NCI-H1048 (cell line): ENCODE results near the gene INTS15.
"Not testable (repeated sequence)": the region's sequence is repeated elsewhere in the genome, so short reads cannot be mapped to it uniquely, and the experiment has no call there.

Experiments
- DNase-seq: peaks from one replicate; lab custom pipeline; 2025; lab: John Stamatoyannopoulos, UW

Gene INTS15

DNA sequence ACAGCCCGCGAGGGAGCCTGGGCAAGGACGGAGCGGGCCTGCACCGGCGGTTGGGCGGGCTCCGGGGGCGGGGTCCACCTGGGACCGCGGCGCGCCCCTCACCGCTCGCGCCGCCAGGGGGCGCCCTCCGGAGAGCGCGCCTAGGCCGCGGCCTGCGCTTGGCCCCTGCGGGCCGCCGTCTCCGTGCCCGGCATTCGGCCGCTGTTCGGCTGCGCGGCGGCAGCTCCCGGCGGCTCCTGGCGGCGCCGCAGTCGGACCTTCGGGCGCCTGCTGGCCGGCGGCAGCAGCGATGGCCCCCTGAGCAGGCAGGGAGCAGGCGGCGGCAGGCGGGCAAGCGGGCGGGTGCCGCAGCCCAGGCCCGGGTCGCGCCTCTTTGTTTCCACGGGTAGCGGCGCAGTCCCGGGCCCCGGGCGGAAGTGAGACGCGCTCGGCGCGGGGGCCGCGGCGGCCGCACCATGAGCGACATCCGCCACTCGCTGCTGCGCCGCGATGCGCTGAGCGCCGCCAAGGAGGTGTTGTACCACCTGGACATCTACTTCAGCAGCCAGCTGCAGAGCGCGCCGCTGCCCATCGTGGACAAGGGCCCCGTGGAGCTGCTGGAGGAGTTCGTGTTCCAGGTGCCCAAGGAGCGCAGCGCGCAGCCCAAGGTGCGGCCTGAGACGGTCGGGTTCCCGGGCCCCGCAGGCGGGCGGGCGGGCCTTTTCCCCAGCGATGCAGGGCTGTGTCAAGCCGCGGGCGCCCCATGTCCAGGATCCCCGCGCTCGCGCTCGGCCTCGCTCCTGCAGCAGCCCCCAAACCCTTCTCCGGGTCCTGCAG lies at the start of gene INTS15:
TSS of gene INTS15 (plus strand) at position 193 of the 816 bp plus-strand sequence. CDS start at position 456, 263 bp downstream.
- peak; percentile 62 for DNase-seq

DNA sequence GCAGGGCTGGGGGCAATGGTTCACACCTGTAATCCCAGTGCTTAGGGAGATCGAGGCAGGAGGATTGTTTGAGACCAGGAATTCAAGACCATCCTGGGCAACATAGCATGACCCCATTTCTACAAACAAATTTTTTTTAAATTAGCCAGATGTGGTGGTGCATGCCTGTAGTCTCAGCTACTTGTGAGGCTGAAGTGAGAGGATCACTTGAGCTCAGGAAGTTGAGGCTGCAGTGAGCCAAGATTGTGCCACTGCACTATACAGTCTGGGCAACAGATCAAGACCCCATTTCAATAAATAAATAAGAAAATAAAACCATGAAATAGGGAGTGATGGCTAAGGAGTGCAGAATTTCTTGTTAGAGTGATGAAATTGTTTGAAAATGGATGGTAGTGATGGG lies 47.5 kb upstream of the INTS15 start:
- no peak for DNase-seq

DNA sequence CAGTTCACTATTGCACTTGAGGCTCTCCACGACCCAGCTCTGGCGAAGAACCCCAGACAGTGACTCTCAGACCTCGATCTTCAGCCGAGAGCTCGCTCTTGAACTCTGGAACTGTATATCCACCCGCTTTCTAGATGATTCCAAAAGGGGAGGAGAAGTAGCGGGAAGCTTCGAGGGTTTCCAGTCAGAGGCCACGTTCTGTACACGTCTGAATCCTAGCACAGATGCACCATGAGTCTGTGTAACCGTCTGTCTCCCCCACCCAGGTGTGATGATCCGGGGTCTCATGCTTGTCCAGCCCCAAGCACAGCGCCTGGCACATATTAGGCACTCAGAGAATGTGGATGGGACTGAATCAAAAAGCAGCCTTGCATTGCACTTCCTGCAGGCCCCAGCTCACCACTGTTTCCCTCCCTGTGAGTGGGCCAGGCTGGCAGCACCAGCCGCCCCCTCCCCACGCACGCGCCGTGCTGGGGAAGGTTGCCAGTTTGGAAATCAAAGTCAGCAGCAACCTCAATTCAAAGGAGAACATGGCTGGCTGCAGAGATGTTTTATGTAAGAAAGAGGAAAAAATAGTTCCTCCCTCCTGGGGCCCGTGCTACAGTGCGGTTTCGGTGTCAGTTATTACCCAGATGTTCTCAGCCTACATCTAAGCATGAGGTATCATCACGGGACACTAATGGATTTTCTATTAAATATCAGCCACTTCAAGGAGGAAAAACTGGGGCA lies 44.3 kb upstream of the INTS15 start:
- no peak for DNase-seq

DNA sequence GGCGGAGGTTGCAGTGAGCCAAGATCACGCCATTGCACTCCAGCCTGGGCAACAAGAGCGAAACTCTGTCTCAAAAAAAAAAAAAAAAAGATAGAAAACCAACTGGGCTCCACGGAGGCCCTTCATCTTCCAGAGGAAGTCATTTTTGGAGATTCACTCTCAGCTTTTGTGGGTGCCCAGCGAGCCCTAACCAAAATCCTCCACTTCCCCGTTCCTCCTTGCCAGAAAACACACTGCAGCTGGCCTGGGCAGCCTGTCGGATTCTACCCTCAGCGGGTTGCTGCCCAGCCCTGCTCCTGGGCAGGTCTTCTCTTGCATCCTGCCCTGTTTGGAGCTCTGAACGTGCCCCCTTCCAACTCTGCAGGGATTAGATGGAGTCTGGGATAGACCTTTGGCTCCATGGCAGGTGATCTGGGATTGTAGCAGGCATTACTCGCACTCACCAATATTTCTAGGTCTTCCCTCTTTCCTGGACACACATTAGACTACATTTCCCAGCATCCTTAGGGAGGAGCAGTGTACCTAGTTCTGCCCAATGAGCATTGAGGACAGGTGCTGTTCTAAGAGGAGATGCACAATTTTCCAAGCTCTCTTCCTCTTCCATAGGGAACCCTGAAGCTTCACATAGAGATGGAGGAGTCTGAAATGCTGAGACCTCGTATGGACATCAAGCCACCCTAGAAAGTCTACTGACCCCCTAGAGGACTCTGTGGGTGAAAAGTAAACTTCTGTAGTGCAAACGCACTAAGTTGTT lies 43.1 kb upstream of the INTS15 start:
- DNase-seq = no peak

DNA sequence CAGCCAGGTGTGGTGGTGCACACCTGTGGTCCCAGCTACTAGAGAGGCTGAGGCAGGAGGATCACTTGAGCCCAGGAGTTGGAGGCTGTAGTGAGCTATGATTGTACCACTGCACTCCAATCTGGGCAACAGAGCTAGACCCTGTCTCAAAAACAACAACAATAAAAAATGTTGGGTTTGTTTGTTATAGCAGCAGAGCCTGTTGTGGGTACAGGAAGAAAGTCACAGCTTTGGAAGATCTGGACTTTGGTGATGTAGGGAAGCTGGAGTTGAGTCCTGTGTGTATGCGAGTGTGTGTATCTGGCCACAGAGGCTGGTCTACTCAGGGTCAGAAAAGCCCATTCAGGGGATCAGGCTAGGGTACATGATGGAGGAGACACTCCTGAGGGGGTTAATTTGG lies 42.4 kb upstream of the INTS15 start:
- no peak for DNase-seq

DNA sequence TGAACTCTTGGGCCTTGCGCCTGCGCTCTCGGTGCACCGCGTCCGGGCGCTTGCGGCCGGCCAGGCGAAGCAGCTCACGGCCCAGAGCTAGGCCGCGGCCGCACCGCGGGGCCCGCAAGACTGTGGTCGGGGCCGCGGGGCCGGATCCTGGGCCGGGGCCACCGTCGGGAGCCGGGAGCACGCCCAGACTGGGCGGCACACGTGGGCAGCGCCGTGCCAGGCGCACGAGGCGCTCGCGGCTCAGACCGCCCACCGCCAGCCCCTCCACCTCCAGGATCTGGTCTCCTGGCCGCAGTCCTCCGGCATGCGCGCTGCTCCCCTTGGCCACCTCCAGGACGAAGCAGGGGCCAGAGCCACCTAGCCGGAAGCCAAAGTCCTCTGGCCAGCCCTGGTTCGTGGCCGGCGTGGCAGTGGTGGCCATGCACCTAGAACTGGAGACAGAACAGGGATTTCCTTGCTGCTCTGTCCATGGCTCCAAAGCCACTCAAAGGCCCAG lies 38.8 kb upstream of the INTS15 start, which contains the start of gene GRID2IP:
TSS of gene GRID2IP (minus strand) at position 446 of the 496 bp plus-strand sequence. CDS start at position 421, 25 bp downstream.
- no peak for DNase-seq

DNA sequence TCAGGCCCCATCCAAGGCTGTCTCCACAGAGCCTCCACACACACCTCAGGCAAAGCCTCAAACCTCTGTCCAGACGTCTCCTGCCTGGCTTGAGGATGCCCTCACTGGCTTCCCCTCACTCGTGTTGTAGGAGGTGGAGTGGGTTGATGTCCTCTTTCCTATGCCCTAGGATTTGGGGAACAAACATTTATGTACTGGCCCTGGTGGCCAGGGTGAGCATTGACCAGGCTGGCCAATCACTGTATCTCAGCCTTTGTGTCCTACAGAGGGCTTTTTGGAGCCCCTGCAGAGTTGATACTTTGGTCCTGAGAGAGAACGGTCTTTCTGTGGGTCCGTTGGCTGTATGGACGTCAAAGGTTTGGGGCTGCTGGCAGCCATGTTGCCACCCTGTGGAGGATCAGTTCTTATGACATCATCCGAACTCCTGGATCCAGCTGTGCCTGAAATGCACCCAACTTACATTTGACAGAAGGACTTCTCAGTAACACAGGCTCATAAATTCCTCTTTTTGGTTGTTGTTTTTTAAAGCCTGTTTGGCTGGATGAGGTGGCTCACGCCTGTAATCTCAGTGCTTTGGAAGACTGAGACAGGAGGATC lies 36.3 kb upstream of the INTS15 start:
- no peak for DNase-seq

DNA sequence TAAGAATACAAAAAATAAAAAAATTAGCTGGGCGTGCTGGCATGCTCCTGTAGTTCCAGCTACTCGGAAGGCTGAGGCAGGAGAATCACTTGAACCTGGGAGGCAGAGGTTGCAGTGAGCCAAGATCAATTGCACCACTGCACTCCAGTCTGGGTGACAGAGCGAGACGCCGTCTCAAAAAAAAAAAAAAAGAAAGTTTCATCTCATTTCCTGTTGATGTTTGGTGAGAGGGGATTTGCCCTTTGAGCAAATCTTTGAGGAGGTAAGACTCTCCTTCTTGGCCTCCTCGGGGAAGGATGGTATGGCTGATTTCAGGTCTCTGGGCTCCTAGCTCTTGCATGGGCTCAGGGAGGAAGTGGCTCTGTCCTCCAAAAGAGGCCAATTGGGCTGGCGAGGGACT lies 35.0 kb upstream of the INTS15 start:
- no peak for DNase-seq

DNA sequence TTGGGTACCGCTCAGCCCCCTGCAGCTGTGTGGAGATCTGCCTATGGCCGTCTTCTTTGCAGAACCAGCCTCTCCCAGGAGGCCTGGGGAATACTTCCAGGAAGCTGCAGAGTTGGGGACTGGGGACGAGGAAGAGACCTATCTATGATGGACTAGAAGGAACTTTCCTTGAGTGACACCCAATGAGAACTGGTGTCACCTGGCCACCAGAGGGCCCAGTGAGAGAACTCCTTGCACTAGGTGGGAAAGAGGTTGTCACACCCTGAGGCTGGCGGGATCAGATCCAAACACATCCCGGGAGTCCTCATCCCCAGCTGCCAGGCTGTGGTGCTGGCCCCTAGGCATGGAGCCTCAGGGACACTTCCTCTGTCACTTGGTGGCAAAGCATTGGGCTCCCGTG lies 33.6 kb upstream of the INTS15 start:
- DNase-seq = no peak

DNA sequence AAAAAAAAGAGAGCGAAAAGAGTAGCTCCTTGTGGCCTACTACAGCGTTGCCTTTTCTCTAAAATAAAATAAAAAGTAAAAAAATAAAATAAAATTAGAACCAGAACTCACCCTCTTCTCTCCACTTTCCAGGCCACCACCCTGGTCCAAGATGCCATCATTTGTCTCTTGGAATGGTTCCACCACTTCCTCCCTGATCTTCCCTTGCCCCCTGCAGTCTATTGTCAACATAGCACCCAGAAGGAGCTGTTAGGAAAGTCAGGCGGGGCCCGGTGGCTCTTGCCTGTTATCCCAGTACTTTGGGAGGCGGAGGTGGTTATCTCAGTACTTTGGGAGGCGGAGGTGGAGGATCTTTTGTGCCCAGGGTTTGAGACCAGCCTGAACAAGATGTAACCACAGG lies 31.0 kb upstream of the INTS15 start:
- no peak for DNase-seq

DNA sequence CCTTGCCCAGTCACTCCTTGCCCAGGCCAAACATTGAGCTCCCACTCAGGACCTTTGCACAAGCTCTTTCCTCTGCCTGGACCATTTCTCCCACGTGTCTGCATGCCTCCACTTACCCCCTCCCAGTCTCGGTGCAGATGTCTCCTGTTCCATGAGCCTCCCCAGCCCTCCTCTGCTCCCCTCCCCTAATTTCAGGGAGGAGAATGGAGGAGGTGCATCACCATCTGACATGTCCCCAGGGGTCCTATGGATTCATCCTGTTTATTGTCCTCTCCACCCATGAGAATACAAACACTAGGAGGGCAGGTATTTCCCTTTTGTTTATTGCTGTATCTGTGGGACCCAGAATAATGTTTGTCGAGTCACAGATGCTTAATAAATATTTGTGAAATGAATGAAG lies 29.9 kb upstream of the INTS15 start:
- DNase-seq = no peak

DNA sequence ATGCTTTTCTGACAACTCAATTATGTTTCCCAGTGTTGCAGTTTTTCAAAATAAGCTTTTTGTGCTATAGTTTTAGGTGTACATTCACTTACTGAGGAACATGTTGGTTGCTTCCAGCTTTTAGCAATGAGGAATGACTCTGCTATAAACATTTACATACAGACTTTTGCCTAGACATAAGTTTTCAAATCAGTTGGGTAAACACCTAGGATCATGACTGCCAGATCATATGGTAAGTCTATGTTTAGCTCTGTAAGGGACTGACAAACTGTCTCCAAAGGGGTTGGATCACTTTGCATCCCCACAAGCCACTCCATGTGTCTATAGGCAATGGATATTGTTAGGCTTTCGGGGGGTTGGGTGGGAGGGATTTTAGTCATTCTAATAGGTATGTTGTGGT lies 27.7 kb upstream of the INTS15 start:
- DNase-seq = no peak

DNA sequence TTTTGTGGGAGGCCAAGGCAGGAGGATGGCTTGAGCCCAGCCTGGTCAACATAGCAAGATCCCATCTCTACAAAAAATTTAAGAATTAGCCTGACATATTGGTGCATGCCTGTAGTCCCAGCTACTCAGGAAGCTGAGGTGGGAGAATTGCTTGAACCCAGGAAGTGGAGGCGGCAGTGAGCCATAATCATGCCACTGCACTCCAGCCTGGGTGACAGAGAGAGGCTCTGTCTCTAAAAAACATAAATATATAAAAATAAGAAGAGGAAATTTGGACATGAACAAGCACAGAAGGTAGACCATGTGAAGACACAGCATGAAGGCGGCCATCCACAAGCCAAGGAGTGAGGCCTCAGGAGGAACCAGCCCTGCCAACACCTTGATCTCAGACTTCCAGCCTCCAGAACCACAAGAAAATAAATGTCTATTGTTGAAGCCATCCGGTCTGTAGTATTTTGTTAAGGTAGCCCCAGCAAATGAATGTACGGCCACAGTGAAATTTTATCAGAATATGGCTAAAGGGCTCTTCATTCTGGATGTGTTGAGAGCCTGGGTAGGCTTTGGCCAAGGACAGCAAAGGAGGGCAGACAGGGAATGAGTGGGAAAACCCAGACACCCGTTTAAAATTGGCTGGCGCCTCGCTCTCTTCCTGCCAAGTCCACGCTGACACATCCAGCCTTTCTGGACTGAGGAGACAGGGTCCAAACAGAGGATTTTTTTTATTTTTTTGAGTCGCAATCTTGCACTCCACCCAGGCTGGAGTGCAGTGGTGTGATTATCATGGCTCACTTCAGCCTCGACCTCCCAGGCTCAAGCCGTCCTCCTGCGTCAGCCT lies 25.7 kb upstream of the INTS15 start:
- no peak for DNase-seq

DNA sequence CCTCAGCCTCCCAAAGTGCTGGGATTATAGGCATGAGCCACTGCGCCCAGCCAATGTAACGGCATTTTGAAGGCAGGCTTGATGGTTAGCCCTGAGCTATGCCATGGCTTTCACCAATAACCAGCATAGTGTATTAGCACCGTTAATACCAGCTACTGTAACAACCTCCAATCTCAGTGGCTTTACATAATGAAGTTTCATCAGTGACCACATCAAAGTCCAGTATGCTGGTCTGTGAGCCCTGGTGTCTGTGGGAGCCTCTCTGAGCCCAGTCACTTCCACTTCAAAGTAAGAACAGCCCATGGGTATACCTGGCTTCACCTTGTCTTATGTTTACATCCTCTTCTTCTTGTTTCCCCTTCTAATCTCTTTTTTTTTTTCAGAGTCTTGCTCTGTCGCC lies 24.2 kb upstream of the INTS15 start:
- no peak for DNase-seq

DNA sequence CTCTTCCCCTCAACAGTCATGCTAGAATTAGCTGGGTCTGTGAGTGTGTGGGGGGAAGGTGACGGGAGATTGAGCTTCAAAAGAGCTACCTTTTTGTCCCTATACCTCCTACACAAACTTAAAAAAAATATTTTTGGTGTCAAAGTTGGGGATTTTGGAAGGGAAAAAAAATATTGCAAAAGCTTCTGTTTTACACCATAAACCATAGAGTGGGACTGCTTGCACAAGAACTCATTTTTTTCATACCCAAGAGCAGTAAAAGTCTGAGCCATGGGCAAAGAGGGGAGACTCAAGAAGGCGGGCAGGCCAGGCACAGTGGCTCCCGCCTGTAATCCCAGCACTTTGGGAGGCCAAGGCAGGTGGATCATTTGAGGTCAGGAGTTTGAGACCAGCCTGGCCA lies 21.9 kb upstream of the INTS15 start:
- DNase-seq = no peak

DNA sequence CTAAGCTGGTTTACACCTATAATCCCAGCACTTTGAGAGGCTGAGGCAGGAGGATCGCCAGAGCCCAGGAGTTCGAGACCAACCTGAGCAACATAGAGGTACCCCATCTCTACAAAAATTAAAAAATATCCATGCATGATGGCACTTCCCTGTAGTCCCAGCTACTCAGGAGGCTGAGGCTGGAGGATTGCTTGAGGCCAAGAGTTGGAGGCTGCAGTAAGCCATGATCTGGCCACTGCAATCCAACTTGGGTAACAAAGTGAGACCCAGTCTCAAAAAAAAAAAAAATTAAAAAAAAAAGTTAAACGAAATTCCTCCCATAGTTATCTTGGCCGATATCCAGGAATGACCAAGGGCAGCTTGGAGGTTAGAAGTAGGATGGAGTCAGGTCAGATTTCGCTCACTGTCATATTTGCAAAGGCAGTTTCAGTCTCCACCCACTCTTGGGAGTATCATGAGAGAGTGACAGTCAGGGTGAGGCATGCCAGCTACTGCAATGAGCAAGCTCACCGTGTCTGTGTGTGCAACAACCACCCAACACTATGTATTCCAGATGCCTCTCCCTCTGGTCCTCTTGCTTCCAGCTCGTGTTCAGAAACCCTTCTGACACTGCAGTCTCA lies 18.6 kb upstream of the INTS15 start:
- no peak for DNase-seq

DNA sequence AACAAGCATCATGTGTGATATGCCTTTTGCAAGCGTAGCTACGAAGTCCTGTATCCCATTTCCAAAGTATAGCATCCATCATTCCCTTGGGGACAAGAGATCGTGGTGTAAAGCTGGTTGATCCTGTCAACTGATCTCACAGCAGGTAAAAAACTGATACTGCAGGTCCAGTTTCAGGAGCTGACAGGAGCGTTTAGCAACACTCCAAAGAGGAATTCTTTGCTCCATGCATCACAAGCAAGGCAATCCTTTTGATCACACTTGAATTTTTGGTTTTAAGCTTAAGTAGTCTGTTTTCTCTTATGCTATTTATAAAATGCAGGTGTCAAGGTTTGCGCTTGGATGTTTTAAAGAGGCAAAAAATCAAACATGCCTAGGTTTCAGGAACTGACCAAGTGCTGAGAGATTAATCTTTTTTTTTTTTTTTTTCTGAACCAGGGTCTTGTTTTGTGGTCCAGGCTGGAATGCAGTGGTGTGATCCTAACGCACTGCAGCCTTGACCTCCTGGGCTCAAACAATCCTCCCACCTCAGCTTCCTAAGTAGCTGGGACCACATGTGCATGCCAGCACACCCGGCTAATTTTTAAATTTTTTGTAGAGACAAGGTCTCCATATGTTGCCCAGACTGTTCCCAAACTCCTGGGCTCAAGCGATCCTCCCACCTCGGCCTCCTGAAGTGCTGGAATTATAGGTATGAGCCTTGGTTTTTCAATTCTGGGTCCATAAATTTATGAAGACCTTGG lies 14.4 kb upstream of the INTS15 start:
- DNase-seq = no peak

DNA sequence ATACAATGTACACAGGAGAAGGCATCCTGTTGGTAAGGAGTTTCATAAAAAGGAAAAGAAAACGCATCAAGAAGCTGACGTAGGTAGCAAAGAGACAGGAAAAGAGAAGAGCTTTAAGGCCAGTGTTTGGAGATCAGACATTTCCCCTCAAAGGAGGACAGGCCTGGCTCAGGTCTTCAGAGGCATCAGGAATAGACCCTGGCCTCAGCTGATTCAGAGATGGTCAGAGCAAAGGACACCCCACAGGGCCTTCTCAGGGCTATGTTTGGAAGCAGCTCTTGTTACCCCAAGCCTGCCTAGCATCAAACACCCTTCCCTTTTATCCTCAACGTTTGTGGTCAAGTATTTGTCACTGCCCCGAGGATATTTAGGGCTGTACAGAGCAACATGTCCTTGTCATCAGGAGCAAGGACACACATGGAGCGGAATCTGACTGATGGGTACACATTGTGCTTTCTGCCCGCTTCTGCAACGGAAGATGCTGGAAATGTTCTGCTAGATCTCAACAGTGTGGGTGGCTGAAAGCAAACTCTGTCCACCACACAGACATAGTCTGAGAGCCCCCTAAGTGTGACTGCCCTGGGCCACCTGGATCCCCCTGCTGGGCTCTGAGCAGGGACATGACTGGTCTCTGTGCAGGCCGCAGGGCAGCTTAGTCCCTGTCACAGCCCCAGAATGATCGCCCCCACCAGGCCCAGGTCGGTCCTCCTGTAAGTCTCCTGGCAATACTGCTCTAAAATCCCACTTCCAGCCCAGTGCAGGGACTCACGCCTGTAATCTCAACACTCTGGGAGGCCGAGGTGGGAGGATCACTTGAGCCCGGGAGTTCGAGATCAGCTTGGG lies 13.6 kb upstream of the INTS15 start:
- DNase-seq = no peak

DNA sequence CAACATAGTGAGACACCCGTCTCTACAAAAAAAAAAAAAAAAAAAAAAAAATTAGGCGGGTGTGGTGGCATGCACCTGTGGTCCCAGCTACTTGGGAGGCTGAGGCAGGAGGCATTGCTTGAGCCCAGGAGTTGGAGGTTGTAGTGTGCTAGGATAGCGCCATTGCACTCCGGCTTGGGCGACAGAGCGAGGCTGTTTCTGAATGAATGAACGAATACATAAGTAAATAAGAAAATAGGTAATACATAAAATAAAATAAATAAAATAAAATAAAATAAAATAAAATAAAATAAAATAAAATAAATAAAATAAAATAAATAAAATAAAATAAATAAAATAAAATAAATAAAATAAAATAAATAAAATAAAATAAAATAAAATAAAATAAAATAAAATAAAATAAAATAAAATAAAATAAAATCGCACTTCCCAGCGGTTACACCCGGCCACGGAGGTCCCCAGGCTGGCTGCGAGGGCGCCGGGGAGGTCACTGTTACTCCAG lies 12.9 kb upstream of the INTS15 start:
- not testable (repeated sequence) for DNase-seq
